GM23338 (cell line): ENCODE results near the gene STAT1. TPM values are rescaled to one million over a fixed set of nuclear protein-coding genes. Genes with fewer than 3 reads are reported as not detected.

ENCODE experiments used
- polyA plus RNA-seq: library from polyadenylated mRNA; unstranded; fragments of >200 nt; fragmentation: Nextera tagmentation; extraction: Ambion mirVana; gene quantifications from 2 replicates; pipeline ENCODE4 v1.2.1, GENCODE V29; 2016
- total RNA-seq: library from RNA; depleted of rRNA; stranded (reverse); fragments of >200 nt; shearing (Covaris generic); gene quantifications from 2 replicates; pipeline ENCODE4 v1.2.3, GENCODE V29; 2014; rRNA removed

Gene STAT1
- total and polyA plus RNA-seq, 2 experiments from 2014 or later: 15.1 to 47.4 TPM

Other genes with a start within 250 kb of the STAT1 start
- gene GLS, start 133.3 kb downstream of the STAT1 start, total RNA-seq: 133 and 172 TPM in 2 replicates
- 38.1 and 43.2 TPM in 2 replicates for gene GLS, start 133.3 kb downstream of the STAT1 start, polyA plus RNA-seq
- 0.16 and 0.52 TPM in 2 replicates for gene STAT4, start 136.8 kb upstream of the STAT1 start, total RNA-seq
- 0.30 and 0.86 TPM in 2 replicates for gene STAT4, start 136.8 kb upstream of the STAT1 start, polyA plus RNA-seq
- 60.4 and 70.6 TPM in 2 replicates for gene MYO1B, start 231.2 kb upstream of the STAT1 start, total RNA-seq
- 20.0 and 26.4 TPM in 2 replicates for gene MYO1B, start 231.2 kb upstream of the STAT1 start, polyA plus RNA-seq